Measurements from ENCODE around the gene DYNLT1.
"Not testable (repeated sequence)": the region's sequence is repeated elsewhere in the genome, so short reads cannot be mapped to it uniquely, and the experiment has no call there.

The DYNLT1 gene

DNA sequence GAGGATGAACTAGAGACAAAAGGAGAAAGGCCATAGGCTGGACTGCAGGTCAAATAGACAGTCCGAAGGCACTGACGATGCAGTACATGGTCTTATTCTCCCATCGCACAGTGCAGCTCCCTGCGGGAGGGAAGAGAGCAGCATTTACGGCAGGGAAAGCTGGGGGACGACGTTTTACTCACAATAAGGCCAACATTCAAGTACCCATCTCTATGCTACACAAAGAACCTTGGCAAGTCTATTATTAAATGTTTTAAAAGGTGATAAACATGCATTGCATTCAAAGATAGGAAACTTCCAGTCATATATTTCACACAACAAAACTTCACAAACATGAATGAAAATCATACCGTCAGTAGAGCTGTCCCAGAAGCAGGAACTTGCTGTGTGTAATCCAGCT lies 7.8 kb downstream of the DYNLT1 start:
- Histone ChIP-seq H3K27me3 (no peaks in the 10 kb centered on the region), H3K4me3 (ENCODE audit: low read depth, low read length) (no peak overlapping the region), H3K36me3 (peaks cover 60% of the 10 kb centered on the region), H3K4me1 (peaks cover 13% of the 10 kb centered on the region), H3K9me3 (no peaks in the 10 kb centered on the region)
- no peak for DNase-seq
- TF ChIP-seq, protein P1, sequence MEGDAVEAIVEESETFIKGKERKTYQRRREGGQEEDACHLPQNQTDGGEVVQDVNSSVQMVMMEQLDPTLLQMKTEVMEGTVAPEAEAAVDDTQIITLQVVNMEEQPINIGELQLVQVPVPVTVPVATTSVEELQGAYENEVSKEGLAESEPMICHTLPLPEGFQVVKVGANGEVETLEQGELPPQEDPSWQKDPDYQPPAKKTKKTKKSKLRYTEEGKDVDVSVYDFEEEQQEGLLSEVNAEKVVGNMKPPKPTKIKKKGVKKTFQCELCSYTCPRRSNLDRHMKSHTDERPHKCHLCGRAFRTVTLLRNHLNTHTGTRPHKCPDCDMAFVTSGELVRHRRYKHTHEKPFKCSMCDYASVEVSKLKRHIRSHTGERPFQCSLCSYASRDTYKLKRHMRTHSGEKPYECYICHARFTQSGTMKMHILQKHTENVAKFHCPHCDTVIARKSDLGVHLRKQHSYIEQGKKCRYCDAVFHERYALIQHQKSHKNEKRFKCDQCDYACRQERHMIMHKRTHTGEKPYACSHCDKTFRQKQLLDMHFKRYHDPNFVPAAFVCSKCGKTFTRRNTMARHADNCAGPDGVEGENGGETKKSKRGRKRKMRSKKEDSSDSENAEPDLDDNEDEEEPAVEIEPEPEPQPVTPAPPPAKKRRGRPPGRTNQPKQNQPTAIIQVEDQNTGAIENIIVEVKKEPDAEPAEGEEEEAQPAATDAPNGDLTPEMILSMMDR (IDR thresholded peaks at IDR 0.05; ENCODE audit: low read depth, low read length): no peak

DNA sequence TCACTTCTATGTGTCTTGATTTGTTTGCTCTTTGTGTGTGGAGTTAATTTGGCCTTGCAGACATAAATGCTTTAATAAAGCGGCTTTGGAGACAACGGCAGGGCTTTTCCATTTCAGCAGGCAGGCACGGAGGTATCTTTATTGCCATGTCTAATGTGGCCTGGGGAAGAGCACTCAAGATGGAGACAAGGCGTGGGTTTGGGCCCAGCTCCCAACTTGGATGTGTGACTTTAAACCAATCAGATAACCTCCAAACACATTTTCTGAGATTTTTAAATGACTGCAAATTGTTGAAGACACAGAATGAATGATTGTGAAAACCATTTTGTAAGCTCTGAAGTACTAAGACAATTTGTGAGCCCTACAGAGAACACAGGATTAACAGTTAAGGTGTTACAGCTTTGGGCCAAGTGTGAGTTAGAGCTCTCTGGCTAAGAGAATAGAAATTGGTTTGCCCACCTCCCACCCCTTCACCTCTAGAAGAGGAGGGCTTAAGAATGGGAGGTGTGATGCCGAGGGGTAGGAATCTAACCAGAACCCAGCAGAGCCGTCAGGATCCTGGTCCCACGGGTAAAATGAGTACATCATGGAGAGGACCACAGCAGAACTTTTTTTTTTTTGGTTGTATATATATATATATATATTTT lies 9.0 kb downstream of the DYNLT1 start:
- Histone ChIP-seq H3K9me3 (no peaks in the 10 kb centered on the region), H3K27me3 (no peaks in the 10 kb centered on the region), H3K4me3 (ENCODE audit: low read depth, low read length) (no peak overlapping the region), H3K4me1 (peaks cover 13% of the 10 kb centered on the region), H3K36me3 (peaks cover 57% of the 10 kb centered on the region)
- DNase-seq: no peak
- TF ChIP-seq, protein P1 (IDR thresholded peaks at IDR 0.05; ENCODE audit: low read depth, low read length): no peak

DNA sequence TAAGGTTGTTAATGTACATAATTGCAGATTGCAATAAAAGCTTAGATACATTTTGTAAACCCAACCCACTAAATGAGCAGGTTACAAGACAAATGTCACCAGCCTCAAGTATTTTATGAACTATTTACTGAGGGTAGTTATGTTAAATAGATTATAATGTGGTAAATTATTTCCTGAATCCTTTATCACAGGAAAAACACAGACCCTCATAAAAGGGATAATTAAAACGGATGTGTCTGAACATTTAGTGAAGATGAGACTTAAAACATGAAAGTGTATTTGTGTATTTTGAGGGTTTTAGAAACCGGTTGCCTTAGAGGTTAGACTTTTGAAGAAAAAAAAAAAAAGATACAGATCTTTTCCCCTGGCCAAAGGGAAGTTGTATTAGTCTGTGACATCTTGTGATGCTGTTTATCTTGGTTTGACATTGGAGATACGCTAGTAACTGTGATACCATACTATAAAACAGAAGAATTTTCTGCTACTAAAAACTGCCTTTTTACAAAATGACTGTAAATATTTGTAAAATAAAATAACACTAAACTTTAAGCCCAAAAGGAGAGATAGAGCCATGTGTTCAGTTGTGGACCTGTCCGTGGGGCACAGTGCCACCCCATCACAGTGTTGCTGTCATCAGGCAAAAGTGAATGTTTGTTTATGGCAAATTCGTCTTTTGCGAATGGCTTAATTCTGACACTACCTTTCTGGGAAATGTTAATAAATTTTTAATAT lies 9.7 kb downstream of the DYNLT1 start:
- Histone ChIP-seq H3K4me3 (ENCODE audit: low read depth, low read length) (no peak overlapping the region), H3K9me3 (no peaks in the 10 kb centered on the region), H3K27me3 (no peaks in the 10 kb centered on the region), H3K4me1 (peaks cover 13% of the 10 kb centered on the region), H3K36me3 (peaks cover 51% of the 10 kb centered on the region)
- no peak for DNase-seq
- TF ChIP-seq, protein P1 (IDR thresholded peaks at IDR 0.05; ENCODE audit: low read depth, low read length): no peak

DNA sequence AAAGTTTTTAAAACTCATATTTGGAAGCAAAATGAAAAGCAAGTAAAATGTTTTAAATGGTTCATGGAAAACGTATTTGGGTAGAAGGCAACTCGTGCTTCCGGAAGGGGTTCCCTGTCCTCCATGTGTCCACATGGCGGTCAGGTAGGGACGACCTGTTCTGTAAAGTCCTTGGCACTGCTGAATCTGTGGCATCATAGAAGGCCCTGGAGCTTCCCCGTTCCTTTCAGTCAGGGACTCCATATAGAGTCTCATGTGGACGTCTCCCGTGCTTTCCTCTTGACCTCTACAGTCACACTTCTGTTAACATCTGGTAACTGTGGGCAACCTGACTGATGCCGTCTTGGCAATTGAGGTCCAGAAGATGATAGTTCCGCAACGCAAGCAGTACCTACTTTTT lies 11.4 kb downstream of the DYNLT1 start:
- H3K36me3 ChIP-seq: peaks cover 44% of the 10 kb centered on the region
- DNase-seq: no peak
- H3K9me3 ChIP-seq: no peaks in the 10 kb centered on the region
- H3K4me3 ChIP-seq (ENCODE audit: low read depth, low read length): no peak overlapping the region
- no peaks in the 10 kb centered on the region for H3K27me3 ChIP-seq
- H3K4me1 ChIP-seq: peaks cover 13% of the 10 kb centered on the region
- TF ChIP-seq, protein P1 (IDR thresholded peaks at IDR 0.05; ENCODE audit: low read depth, low read length): no peak

DNA sequence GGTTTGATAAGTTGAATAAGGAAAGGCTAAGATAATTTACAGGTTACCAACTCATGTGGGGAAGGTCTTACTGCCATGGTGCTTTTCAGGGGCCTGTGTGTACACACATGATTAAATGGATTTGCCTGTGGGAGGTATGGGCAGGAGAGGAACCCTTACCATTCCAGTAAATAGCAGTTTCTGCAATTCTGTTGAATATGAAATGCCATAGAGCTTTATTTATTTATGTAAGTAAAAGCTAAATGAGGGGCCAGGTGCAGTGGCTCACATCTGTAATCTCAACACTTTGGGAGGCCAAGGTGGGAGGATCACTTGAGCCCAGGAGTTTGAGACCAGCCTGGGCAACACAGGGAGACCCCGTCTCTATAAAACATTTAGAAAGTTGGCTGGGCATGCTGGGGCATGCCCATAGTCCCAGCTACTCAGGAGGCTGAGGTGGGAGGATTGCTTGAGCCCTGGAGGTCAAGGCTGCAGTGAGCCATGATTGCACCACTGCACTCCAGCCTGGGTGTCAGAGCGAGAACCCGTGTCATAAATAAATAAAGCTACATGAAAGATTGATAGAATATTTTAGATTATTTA lies 11.9 kb downstream of the DYNLT1 start:
- Histone ChIP-seq H3K4me1 (peaks cover 13% of the 10 kb centered on the region), H3K36me3 (peaks cover 46% of the 10 kb centered on the region)
- not testable (repeated sequence) for H3K9me3 ChIP-seq; H3K27me3 ChIP-seq; H3K4me3 ChIP-seq (ENCODE audit: low read depth, low read length); DNase-seq

DNA sequence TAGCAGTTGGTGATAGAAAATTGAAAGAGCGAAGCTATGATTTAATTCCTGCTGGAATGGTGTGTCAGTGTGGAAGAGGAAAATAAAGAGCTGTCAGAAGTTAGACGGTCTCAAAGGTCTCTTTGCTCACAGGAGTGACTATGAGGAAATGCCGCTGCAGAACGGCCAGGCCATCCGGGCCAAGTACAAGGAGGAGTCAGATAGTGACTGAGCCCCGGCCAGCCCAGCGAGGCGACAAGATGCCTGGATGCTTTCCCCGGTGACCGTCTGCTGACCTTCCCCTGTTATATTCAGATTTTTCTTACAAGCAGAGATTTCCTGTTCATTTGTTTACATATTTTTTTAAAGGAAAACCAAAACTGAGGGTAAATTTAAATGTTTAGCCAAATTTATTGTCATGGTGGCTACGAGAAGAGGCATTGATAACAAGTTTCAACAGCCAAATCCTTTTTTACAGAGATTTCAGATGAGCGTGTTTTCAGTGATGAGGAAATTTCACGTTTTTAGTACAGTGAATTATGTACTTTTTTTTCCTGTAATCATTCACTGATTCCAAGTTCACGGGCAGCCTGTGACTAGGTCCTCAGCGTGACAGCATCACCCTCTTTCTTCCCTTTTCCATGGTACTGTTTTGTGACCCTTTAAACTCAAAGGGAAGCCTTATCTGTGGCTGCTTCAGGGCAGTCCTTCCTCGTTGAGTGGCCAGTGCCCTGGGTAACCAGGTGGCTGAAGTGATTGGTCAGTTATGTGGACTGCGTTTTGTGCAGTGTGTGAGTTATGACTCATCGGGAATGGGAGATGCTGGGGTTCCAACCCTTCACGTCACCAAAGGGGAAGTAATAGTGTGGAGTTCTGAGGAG lies 12.6 kb downstream of the DYNLT1 start:
- TF ChIP-seq, protein P1 (IDR thresholded peaks at IDR 0.05; ENCODE audit: low read depth, low read length): no peak
- Histone ChIP-seq H3K4me1 (peaks cover 13% of the 10 kb centered on the region), H3K36me3 (peaks cover 47% of the 10 kb centered on the region), H3K27me3 (no peaks in the 10 kb centered on the region), H3K9me3 (no peaks in the 10 kb centered on the region), H3K4me3 (ENCODE audit: low read depth, low read length) (no peak overlapping the region)
- no peak for DNase-seq

Data from BE2C (cell line).